GM21360 (cell line): Measurements from ENCODE around the gene PDE9A.

Source experiments
- ATAC-seq: cut with Tn5 transposase; IDR thresholded peaks from one replicate; pipeline ENCODE4 v1.9.1; 2021; ENCODE audit warnings: mild to moderate bottlenecking, moderate library complexity; ENCODE audit not compliant: unreplicated experiment

Gene PDE9A

DNA sequence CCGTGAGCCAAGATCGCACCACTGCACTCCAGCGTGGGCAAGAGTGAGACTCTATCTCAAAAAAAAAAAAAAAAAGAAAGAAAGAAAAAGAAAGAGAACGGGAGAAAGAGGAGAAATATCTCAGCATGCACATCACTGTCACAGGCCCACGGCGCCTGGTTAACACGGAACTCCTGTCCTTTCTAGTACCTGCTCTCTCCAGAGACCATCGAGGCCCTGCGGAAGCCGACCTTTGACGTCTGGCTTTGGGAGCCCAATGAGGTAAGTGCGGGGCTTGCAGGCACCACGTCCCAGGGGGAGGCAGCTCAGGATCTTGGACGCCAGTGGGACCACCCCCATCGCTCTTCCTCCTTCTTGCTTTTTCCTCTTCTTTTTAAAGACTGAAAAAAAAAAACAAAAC is 100.4 kb downstream of the PDE9A start:
- no peak for ATAC-seq

DNA sequence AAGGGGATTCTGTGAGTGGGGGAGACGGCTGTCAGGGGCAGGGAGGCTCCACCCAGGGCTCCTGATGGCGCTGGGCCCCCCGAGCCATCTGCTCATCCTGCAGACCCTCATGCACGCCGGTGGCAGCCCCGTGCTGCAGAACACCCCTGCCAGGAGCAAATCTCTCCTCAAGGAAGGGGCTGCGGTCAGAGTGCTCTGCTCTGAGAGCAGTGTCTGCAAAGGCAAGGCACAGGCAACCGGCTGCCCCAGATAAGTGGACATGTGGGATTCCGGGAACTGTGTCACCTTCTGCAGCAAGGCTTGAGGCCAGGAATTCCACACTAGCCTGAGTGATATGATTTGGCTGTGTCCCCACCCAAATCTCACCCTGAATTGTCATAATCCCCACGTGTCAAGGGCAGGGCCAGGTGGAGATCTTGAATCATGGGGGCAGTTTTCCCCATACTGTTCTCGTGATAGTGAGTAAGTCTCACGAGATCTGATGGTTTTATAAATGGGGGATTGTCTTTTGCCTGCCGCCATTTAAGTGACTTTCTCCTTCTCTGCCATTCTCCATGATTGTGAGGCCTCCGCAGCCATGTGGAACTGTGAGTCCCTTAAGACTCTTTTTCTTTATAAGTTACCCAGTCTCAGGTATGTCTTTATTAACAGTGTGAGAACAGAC is 101.0 kb downstream of the PDE9A start:
- no peak for ATAC-seq

- no peak for ATAC-seq
These were observed 101.7 kb downstream of the PDE9A start for GRCh38 chr21:42755031-42755665.

- ATAC-seq: no peak
These were observed 102.6 kb downstream of the PDE9A start for GRCh38 chr21:42755766-42756579.

- ATAC-seq: no peak
These were observed 103.3 kb downstream of the PDE9A start for GRCh38 chr21:42756580-42757250.

GRCh38 chr21:42757422-42757821 is 104.0 kb downstream of the PDE9A start:
- ATAC-seq: no peak

DNA sequence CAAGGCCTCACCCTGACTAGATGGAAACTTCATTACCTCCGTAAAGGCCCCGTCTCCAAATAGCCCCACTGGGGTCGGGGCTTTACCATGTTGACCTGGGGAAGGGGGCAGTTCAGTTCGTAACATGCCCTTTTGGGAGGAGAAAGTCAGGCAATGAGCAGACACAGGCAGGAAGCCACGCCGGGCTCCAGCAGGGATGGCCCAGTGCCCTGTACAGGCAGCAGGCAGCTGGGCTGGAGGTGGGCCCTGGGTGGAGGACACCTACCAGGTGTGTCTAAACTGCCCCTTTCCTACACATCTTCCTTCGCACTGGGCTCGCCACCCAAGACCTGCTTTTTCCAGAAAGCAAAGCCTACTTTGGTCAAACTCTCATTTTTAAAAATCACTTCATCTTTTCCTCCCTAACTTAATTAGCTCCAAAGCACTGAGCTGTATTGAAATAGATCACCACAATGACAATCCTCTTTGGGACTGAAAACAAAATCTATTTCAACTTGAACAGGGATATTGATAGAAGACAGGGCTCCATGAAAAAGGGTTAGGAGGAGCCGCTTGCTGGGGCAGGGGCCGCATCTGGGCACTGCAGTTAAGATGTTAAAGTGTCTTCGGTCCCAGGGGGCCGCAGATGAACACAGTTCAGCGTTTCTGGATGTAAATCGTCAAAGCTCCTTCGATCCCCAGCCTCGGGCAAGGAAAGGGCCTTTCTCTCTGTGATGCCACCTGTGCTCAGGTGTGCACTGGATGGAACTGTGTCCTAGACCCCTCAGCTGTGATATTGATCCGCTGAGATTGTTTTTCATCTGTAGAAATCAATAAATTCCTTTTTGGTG is 104.6 kb downstream of the PDE9A start:
- no peak for ATAC-seq

DNA sequence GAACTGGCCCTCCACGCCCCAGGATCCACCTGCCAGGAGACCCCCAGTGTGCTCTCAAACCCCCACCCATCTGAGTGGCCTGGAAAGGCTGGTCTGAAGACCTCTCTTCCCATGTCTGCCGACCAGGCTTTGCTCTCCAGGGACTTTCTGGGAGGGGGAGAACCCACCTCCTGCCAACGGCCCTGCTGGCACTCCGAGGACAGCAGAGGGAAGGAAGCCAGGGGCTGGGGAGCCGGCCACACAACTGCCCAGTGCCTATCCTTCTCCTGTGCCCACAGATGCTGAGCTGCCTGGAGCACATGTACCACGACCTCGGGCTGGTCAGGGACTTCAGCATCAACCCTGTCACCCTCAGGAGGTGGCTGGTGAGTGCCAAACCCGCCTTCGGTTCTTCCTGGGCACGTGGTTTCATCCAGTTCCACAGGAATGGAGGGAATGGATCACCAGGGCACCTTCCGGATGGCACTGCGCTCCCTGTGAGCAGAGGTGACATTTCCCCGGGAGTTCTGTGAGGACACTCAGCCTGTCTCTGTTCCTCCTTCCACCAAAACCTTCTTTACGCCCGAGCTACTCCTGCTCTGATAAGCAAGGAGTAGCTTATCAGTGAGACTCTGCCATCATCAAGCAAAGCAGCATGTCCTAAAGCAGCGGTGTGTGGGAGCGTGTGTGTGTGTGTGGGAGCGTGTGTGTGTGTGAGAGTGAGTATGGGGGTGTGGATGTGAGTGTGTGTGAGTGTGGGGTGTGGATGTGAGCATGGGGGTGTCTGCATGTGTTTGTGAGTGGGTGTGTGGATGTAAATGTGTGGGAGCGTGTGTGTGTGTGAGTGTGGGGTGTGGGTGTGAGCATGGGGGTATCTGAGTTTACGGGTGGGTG is 105.5 kb downstream of the PDE9A start:
- ATAC-seq: no peak

GRCh38 chr21:42759594-42759927 is 106.1 kb downstream of the PDE9A start:
- ATAC-seq: no peak

- no peak for ATAC-seq
These were observed 107.0 kb downstream of the PDE9A start for GRCh38 chr21:42760361-42760950.

DNA sequence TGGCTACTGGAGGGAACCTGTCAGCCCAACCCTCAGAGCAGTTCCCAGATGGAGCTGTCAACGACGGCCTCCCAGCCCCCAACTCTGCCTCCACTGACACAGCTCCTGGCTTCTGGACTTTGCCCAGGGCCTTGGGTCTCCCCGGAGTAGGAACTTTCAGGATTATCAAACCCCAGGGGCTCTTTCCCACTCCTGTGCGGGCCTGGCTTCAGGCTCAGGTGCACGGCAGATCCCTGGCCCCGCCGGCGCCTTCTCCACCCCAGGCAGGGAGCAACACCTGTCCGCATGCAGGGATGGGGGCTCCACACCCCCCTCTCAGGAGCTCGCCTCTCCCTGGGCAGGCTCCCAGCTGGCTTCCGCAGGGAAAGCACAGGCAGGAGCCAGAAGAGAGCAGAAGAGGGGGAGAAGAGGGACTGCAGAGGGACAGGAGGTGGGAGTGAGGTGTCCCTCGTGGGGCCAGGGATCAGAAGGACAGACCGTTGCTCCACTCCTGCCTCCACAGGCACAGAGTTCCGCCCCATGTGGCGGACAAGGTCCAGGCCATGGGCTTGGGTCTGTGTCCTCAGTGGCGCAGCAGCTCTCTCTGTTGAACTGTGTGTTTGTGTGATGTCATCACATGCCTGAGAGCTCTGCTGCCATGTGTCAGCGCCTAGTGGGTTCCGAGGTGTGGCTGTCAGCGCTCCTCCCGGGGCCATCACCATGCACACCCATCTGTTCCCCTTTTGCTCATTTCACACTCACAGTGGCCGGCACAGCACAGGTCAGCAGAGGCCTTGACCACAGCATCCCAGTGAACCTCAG is 107.7 kb downstream of the PDE9A start:
- no peak for ATAC-seq

DNA sequence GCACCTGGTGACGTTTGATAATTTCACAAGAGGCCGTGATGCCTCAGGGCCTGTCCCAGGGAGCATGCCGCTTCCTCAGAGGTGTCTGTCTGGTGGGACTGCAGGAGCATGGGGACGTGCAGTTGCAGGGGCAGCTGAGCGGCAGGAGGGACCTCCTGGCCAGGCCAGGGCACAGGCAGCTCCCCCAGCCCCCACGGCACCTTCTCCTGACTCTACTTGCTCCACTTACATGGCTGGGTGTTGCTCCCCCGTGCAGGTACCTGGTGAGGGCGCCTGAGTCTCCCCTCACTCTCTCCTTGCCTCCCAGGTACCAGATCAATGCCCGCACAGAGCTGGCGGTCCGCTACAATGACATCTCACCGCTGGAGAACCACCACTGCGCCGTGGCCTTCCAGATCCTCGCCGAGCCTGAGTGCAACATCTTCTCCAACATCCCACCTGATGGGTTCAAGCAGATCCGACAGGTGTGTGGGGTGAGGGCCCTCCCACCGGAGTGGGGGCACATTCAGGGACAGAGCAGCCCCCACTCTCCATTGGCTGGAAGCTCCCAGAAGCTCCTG is 108.4 kb downstream of the PDE9A start:
- ATAC-seq: no peak

- ATAC-seq: no peak
These were observed 110.4 kb downstream of the PDE9A start for GRCh38 chr21:42763581-42764442.

DNA sequence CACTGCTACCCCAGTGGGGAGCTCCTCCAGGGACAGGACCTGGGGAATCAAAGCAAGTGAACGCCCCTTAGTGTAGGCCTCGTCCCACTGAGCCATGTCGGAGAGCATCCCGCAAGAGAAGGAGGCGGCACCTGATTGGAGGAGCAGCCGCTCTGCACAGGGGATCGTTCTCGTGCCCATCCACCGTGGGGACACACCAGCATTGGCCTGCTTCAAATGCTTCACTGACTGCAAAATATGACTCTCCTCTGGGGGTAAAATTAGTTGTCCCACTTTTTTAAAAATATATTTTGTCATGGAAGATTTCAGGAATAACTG is 111.0 kb downstream of the PDE9A start:
- no peak for ATAC-seq

DNA sequence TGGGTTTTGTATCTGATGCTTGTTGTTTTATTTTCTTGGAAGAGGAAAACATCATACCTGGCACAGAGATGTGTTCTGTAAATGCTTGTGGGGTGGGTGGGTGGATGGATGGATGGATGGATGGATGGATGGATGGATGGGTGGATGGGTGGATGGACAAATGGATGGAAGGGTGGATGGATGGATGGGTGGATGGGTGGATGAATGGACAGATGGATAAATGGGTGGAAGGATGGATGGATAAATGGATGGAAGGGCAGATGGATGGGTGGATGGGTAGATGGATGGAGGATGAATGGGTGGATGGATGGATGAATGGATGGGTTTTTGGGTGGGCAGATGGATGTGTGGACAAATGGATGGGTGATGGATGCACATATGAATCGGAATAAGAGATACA is 111.5 kb downstream of the PDE9A start:
- no peak for ATAC-seq

DNA sequence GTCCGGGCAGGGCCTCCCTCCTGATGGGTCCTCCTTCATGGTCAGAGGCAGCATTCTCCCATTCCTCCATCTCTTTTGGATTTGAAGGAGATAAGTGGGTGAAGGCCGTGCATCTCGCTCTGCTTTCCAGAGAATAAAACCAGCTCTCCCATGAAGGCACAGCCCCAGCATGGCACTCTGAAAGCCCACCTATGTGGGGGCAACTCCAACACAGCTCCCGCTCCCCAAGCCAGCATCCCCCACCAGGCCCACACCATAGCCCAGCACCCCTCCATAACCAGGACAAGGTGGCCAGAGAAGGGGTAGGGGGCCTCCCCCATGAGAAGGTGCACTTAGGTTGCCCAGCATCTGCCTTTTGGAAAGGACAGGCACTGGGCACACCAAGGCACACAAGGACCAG is 112.2 kb downstream of the PDE9A start:
- no peak for ATAC-seq

DNA sequence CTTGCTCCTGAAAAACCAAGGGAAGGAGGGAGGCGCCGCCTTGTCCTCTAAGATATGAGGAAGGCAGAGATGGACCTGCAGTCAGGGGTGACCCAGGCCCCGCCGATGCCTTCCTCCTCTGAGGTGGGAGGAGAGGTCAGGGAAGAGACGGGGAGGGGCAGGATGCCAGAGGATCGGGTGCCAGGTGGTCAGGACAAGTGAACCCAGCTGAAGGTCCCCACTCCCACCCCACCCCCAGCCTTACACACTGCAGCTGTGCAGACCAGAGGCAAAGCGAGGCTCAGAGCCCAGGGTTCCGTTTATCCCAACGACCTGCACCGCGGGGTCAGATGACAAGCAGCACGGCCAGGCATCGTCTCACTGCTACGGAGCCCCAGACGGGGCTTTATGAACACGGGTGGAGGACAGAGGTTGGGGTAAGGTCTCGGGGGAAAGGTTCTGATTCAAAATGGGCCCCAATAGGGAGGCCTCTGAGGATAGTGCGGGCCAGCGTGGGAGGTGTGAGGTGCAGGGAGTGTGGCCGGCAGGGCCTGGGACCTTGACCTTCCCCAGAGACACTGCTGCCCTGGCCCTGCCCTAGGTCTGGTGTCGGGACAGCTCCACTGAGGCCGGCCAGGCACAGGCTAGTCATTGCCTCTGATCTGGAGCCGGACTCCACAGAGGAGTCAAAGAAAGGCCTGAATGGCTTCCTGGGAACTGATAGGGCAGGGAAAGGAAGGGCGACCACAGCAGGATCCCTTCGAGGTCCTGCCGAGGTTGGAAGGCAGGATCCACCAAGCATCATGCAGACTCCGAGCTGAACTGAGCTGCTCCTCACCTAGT is 113.5 kb downstream of the PDE9A start:
- ATAC-seq: no peak
